ENCODE measurements around the gene PRUNE2.
A peak's percentile ranks its signal among the peaks of the same experiment; 100 is the strongest.
"Not testable (repeated sequence)": the region's sequence is repeated elsewhere in the genome, so short reads cannot be mapped to it uniquely, and the experiment has no call there.

Gene PRUNE2

DNA sequence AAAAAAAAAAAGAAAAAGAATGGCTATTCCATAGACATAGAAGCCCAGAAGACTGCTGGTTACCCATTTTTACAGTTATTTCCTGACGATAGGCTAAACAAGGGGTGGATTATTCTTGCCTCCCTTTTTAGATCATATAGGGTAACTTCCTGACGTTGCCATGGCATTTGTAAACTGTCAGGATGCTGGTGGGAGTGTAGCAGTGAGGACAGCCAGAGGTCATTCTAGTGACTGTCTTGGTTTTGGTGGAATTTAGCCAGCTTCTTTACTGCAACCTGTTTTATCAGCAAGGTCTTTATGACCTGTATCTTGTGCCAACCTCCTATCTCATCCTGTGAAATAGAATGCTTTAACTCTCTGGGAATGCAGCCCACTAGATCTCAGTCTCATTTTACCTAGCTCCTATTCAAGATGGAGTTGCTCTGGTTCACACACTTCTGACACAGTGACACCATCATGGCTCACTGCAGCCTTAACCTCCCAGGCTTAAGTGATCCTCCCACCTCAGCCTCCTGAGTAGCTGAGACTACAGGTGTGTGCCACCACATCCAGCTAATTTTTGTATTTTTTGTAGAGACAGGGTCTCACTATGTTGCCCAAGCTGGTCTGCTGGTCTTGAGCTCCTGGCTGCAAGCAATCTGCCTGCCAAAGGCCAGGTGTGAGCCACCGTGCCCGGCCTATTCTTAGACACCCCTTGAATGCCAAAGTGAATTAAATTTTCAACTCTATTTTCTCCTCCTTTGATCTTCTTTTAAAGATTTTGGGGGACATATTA, 311.8 kb downstream of the PRUNE2 start:
- DNase-seq = not testable (repeated sequence)

- DNase-seq = no peak
These were observed 313.0 kb downstream of the PRUNE2 start for GRCh38 chr9:76592974-76593347.

GRCh38 chr9:76592091-76592973, 313.6 kb downstream of the PRUNE2 start:
- DNase-seq = no peak

GRCh38 chr9:76591256-76591950, 314.5 kb downstream of the PRUNE2 start:
- no peak for DNase-seq

GRCh38 chr9:76588316-76588715, 317.6 kb downstream of the PRUNE2 start:
- no peak for DNase-seq

GRCh38 chr9:76586390-76587314, 319.3 kb downstream of the PRUNE2 start:
- DNase-seq = no peak

DNA sequence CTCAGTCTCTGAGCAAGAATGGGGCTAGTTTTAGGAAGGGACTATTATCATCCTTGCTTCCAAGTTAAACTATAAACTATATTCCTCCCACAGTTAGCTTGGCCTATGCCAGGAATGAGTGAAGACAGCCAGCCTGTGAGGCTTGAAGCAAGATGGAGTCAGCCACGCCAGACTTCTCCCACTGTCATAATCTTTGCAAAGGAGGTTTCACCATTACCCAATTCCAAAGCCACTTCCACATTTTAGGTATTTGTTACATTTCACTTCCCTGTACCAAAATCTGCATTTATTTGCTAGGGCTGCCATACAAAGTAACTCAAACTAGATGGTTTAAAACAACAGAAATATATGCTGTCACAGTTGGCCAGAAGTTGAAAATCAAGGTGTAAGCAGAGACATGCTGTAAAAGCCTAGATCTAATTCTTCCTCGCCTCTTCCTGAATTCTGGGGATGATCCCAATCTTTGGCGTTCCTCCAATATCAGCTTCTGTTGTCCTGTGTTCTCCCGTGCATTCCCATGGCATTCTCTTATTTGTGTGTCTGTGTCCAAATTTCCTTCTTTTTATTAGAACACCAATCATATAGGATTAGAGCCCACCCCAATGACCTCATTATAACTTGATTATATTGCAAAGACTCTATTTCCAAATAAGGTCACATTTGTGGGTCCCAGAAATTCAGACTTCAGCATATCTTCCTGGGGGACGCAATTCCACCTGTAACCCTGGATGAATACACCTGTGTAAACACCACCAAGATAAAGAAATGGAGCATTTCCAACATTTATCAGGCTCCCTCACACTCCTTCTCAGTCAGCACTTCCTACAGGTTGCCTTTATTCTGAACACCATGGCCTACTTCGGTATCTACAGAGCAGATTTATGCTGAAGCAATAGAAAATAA, 320.2 kb downstream of the PRUNE2 start:
- no peak for DNase-seq

DNA sequence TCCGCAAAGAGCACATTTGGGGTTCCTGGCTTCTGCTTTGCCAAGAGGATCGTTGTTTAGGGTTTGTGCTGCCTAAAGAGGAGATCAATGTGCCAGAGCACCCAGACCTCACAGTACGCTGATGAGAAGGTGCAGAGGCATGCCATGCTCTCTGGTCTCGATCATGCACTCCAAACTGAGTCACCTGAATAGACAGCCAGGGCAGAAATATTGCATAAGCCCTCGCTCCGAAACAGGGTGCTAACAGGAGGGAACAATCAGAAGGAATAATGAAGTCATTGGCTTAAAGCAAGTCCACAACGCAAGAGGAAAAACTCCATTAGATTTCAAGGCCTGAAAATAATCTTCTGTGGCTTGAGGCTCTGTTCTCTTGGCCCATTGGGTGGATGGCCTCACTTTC, 322.7 kb downstream of the PRUNE2 start:
- no peak for DNase-seq

DNA sequence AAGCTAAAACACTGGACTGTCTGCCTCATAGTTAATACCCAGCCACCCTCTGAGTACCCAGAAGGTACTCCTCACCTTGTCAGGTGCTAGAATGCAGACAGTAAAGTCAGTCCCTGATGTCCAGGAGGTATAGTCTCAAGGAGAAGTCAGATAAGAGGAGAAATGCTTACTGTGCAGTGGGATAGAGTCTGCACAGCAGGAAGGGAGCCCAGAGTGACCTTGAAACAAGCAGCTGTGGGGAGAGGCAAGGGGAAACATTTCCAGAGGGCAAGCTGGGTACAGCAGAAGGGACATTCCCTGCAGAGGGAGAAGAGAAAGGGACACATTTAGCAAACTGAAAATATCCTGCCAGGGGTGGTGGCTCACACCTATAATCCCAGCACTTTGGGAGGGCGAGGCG, 324.2 kb downstream of the PRUNE2 start:
- no peak for DNase-seq

- DNase-seq = no peak
These were observed 325.1 kb downstream of the PRUNE2 start for GRCh38 chr9:76580820-76581219.

DNA sequence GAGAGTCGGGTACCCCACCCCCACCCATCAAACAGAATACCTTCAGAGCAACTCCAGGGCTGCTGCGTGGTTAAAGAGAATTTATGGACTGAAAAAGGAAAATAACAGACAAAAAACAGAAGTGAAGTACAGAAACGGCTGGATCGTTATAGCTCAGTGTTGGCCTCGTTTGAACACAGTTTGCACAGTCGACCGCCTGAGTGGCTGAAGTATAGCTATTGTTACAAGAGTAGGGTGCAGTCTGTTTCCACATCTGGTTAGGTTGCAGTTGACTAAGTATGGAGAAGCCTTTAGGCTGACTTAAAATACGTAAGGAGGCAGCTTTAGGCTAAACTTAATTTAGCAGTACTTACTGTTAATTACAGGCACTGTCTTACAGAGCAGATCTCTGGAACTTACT, 325.7 kb downstream of the PRUNE2 start:
- DNase-seq = no peak

GRCh38 chr9:76576344-76576743, 329.6 kb downstream of the PRUNE2 start:
- DNase-seq = no peak

DNA sequence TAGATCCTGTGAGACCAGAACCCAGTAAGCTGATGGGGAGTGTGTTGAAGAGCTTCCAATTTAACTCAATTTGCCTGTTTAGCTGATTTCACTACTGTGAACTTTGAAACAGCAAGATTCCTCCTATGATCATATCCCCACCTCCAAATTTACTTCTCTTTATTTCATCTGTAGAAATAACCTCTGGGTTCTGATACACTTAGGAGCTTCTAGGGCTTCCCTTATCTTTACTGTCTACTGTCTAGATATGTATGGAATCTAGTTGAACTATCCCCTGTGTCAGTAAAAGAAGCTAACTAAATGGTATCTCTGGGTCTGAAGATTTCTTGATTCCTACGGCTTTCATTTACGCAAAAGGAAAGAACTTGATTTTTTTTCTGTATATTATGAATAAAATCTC, 330.2 kb downstream of the PRUNE2 start:
- DNase-seq = no peak

GRCh38 chr9:76573905-76574760, 331.8 kb downstream of the PRUNE2 start:
- DNase-seq = no peak

- DNase-seq = no peak
These were observed 332.5 kb downstream of the PRUNE2 start for GRCh38 chr9:76573408-76573807.

DNA sequence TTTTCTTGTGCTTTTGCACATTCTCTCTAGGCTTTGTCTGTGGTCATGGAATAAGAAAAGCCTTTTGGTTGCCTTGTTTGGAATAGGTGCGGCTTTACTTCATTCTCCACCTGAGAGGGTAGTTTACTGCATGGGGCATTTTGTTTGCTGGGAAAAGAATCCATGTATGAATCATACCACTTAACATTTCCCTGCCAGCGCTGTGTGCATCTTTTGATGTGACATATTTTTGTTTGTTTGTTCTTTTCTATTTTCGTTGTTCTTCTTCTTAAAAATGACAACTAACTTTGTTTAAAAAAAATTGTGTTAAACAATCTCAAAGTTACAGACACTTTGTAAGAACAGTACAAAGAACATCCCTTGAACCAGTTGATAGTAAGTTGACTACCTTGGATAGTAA, 333.8 kb downstream of the PRUNE2 start:
- no peak for DNase-seq

DNA sequence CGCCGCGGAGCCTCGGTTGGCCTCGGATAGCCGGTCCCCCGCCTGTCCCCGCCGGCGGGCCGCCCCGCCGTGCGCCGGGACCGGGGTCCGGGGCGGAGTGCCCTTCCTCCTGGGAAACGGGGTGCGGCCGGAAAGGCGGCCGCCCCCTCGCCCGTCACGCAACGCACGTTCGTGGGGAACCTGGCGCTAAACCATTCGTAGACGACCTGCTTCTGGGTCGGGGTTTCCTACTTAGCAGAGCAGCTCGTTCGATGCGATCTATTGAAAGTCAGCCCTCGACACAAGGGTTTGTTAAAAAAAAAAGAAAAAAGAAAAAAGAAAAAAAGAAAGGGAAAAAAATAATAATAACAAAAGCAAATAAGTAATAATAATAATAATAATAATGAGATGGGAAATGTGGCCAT, 334.2 kb downstream of the PRUNE2 start:
- peak; percentile 10 for DNase-seq

DNA sequence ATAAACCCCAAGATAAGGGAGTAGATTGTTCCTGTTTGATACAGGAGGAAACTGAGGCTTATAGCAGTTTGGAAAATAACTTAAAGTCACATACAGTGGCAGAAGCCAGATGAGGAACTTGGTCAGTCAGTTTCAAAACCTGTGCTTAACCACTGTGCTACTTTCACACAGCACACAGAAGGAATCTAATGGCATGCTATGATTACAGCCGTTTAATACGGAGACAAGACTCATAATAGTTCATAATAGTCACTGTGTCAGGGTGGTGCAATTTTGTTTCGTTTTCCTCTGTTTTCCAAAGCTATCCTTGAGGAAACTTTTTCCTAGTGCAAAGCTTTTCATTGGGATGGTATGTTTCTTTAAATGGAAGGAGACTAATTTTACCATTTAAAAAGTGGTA, 334.6 kb downstream of the PRUNE2 start:
- no peak for DNase-seq

- DNase-seq = no peak
These were observed 335.1 kb downstream of the PRUNE2 start for GRCh38 chr9:76570826-76571225.

- no peak for DNase-seq
These were observed 338.8 kb downstream of the PRUNE2 start for GRCh38 chr9:76567086-76567485.

All from retina (tissue), 1 donor.